ENCODE results near the gene PPP1R13B.

DNA sequence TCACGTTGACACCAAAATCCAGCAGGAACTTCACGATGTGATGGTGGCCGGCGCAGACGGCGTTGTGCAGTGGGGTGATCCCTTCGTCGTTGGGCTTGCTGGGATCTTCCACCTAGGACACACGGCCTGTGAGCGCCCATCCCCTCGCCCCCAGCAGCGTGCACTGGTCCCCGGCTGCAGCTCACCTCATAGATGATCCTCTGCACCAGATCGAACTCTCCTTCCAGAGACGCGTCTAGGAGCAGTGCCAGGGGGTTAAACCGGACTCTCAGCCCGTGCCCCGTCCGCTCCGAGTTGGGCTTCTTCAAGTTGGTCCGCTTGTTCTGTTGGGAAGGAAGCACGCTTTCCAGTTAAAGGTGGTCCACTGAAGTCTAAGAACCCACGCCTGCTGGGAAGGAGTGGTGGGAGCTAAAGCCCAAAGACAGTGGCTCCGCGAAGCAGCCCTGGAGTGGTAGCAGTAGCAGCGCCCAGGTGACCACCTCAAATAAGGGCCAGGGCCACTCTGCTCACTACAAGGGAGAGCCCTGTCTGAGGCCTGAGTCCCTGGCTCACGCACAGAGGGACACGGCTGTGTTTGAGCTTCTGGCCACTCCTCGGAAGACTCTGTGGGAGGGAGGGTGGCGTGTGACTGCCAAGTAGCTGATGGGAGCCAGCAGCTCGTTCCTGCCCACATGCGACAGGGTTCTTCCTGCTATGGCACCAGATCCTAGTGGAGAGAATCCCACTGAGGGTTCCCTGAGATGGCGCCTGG is 108.5 kb downstream of the PPP1R13B start:
- TF ChIP-seq POLR2A (IDR thresholded peaks at IDR 0.05), result no peak
- TF ChIP-seq, protein P1, sequence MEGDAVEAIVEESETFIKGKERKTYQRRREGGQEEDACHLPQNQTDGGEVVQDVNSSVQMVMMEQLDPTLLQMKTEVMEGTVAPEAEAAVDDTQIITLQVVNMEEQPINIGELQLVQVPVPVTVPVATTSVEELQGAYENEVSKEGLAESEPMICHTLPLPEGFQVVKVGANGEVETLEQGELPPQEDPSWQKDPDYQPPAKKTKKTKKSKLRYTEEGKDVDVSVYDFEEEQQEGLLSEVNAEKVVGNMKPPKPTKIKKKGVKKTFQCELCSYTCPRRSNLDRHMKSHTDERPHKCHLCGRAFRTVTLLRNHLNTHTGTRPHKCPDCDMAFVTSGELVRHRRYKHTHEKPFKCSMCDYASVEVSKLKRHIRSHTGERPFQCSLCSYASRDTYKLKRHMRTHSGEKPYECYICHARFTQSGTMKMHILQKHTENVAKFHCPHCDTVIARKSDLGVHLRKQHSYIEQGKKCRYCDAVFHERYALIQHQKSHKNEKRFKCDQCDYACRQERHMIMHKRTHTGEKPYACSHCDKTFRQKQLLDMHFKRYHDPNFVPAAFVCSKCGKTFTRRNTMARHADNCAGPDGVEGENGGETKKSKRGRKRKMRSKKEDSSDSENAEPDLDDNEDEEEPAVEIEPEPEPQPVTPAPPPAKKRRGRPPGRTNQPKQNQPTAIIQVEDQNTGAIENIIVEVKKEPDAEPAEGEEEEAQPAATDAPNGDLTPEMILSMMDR (IDR thresholded peaks at IDR 0.05), result no peak
- no peak for TF ChIP-seq POLR2AphosphoS5 (IDR thresholded peaks at IDR 0.05)

Data from breast epithelium (tissue), 3 donors.